Stimulated activated CD8-positive, alpha-beta memory T cell treated with anti-CD3 and anti-CD28 coated beads, Interleukin-4, amount 100 ng/mL, for 4 hours (primary cell): Measurements from ENCODE around the gene STPG2.
"Not testable (repeated sequence)": the region's sequence is repeated elsewhere in the genome, so short reads cannot be mapped to it uniquely, and the experiment has no call there.

Source experiments
- DNase-seq, 2 donors: peaks; one replicate each; pipeline ENCODE4 v3.0.0-alpha.2; 2020; ENCODE audit warnings: low read depth in 2 of 2, low spot score in 1 of 2

STPG2 gene

GRCh38 chr4:97646997-97647396, 496.3 kb downstream of the STPG2 start:
- DNase-seq, result no peak

GRCh38 chr4:97645071-97645821, 498.0 kb downstream of the STPG2 start:
- DNase-seq, result no peak

GRCh38 chr4:97643179-97643578, 500.1 kb downstream of the STPG2 start:
- no peak for DNase-seq

- no peak for DNase-seq
Measured at GRCh38 chr4:97639961-97640360, 503.3 kb downstream of the STPG2 start.

- DNase-seq, result not testable (repeated sequence)
Measured at GRCh38 chr4:97633831-97634230, 509.4 kb downstream of the STPG2 start.

GRCh38 chr4:97627750-97628149, 515.5 kb downstream of the STPG2 start:
- DNase-seq, result no peak

- no peak for DNase-seq
Measured at GRCh38 chr4:97624204-97624603, 519.1 kb downstream of the STPG2 start.

GRCh38 chr4:97605932-97606331, 537.3 kb downstream of the STPG2 start:
- no peak for DNase-seq

- no peak for DNase-seq
Measured at GRCh38 chr4:97593248-97593647, 550.0 kb downstream of the STPG2 start.

GRCh38 chr4:97590266-97590665, 553.0 kb downstream of the STPG2 start:
- DNase-seq, result no peak

- DNase-seq, result no peak
Measured at GRCh38 chr4:97589481-97590196, 553.6 kb downstream of the STPG2 start.

- no peak for DNase-seq
Measured at GRCh38 chr4:97587912-97588311, 555.4 kb downstream of the STPG2 start.

- no peak for DNase-seq
Measured at GRCh38 chr4:97585274-97585673, 558.0 kb downstream of the STPG2 start.

- DNase-seq, result no peak
Measured at GRCh38 chr4:97582890-97583289, 560.4 kb downstream of the STPG2 start.

- no peak for DNase-seq
Measured at GRCh38 chr4:97577004-97577403, 566.3 kb downstream of the STPG2 start.

GRCh38 chr4:97560009-97560408, 583.3 kb downstream of the STPG2 start:
- no peak for DNase-seq

GRCh38 chr4:97558204-97558778, 585.0 kb downstream of the STPG2 start:
- DNase-seq, result no peak

GRCh38 chr4:97550637-97551036, 592.6 kb downstream of the STPG2 start:
- not testable (repeated sequence) for DNase-seq

GRCh38 chr4:97548943-97549583, 594.2 kb downstream of the STPG2 start:
- DNase-seq, result no peak

GRCh38 chr4:97548186-97548585, 595.1 kb downstream of the STPG2 start:
- no peak for DNase-seq

GRCh38 chr4:97531351-97531750, 611.9 kb downstream of the STPG2 start:
- DNase-seq, result no peak

- DNase-seq, result no peak
Measured at GRCh38 chr4:97530676-97531075, 612.6 kb downstream of the STPG2 start.
